Spleen (tissue), 11 donors: Measurements from ENCODE around the gene TMEM14A. TPM values are rescaled to one million over a fixed set of nuclear protein-coding genes. Genes with fewer than 3 reads are reported as not detected.
A peak's percentile ranks its signal among the peaks of the same experiment; 100 is the strongest.

Source experiments
- DNase-seq: peaks from one replicate; pipeline ENCODE4 v3.0.0-alpha.2; 2020
- H3K27ac ChIP-seq, 8 donors: fragments of 200-600 bp; sonication (generic) in 7 of 8; 1 replicate in 4 of 8; 2 replicates in 4 of 8; pipeline versions ENCODE4 v1.5.0 to v1.8.0; 2016 to 2021; ENCODE audit warnings: inconsistent platforms in 4 of 8, mild to moderate bottlenecking in 4 of 8, moderate library complexity in 1 of 8
- H3K27me3 ChIP-seq, 7 donors: fragments of 200-600 bp; sonication (generic) in 6 of 7; replicated peaks in 1 of 7; 1 replicate in 4 of 7; 2 replicates in 3 of 7; pipeline versions ENCODE4 v1.5.0 to v1.8.0; 2016 to 2021; ENCODE audit warnings: inconsistent platforms in 3 of 7, mild to moderate bottlenecking in 1 of 7
- H3K36me3 ChIP-seq, 6 donors: fragments of 200-600 bp; sonication (generic) in 5 of 6; 1 replicate in 4 of 6; 2 replicates in 2 of 6; pipeline versions ENCODE4 v1.5.0 to v1.8.0; 2016 to 2021; ENCODE audit warnings: inconsistent platforms in 2 of 6
- H3K4me1 ChIP-seq, 6 donors: fragments of 200-600 bp; sonication (generic) in 5 of 6; 1 replicate in 3 of 6; 2 replicates in 3 of 6; pipeline versions ENCODE4 v1.5.0 to v1.8.0; 2016 to 2021; ENCODE audit warnings: inconsistent platforms in 3 of 6
- H3K4me3 ChIP-seq, 8 donors: fragments of 200-600 bp; sonication (generic) in 7 of 8; 1 replicate in 4 of 8; 2 replicates in 4 of 8; pipeline versions ENCODE4 v1.5.0 to v1.8.0; 2016 to 2021; ENCODE audit warnings: inconsistent platforms in 4 of 8, mild to moderate bottlenecking in 4 of 8, moderate library complexity in 2 of 8
- H3K9me3 ChIP-seq, 8 donors: fragments of 200-600 bp; sonication (generic) in 7 of 8; 1 replicate in 4 of 8; 2 replicates in 4 of 8; pipeline versions ENCODE4 v1.5.0 to v1.8.0; 2016 to 2021; ENCODE audit warnings: inconsistent platforms in 4 of 8
- POLR2A ChIP-seq, 3 donors: fragments of 450-650 bp; IDR thresholded peaks; one replicate each; pipeline ENCODE4 v1.5.1; 2017; ENCODE audit warnings: antibody characterized with exemption in 3 of 3, mild to moderate bottlenecking in 1 of 3
- POLR2AphosphoS5 ChIP-seq, 3 donors: sonication (generic); formaldehyde crosslinking; IDR thresholded peaks; one replicate each; pipeline ENCODE4 v1.5.1; 2017; ENCODE audit warnings: antibody characterized with exemption in 3 of 3
- WGBS, 5 donors: extraction: QIAGEN DNeasy Blood & Tissue Kit in 3 of 5; methylation state at CpG; one replicate each; pipeline versions ENCODE4 v1.1.5 to v1.1.7; 2013 to 2018; 5-methylcytosine and 5-hydroxymethylcytosine counted together
- intact Hi-C: fragments of 100-400 bp; cut with DNase I; formaldehyde crosslinking; loops from one replicate; pipeline ENCODE4 v1.15.0; 2023; ENCODE audit warnings: low total_unique reads
- polyA plus RNA-seq, 3 donors: library from polyadenylated mRNA; stranded (reverse); fragments of 200-250 nt; gene quantifications; one replicate each; pipeline ENCODE4 v1.2.1, GENCODE V29; 2013
- total RNA-seq, 7 donors: library from RNA; depleted of rRNA in 3 of 7; stranded (reverse); fragments of >200 nt in 3 of 7; fragmentation: NEBNext Ultra II Directional in 4 of 7; extraction: Animal tissue kit (Norgen Biotek cat#: 25700) in 4 of 7; gene quantifications; one replicate each; pipeline versions ENCODE4 v1.1.0 to v1.2.1, GENCODE V29; 2016 to 2021
- TF ChIP-seq, protein P1 (sequence below), 11 experiments: fragments of 200-600 bp in 7 of 11; fragments of 450-650 bp in 4 of 11; sonication (generic) in 4 of 11; IDR thresholded peaks in 8 of 11; conservative IDR thresholded peaks in 3 of 11; 1 replicate in 7 of 11; 2 replicates in 4 of 11; pipeline versions ENCODE4 v1.4.0 to v1.8.0; 2016 to 2021; ENCODE audit warnings: antibody characterized with exemption in 11 of 11, inconsistent platforms in 4 of 11, mild to moderate bottlenecking in 1 of 11
- donor health status: healthy with polysubstance abuse.
- donor health status: DM: no; HTN: no; CAD: no; lungs with moderate emphysema.
- donor health status: DM: no; HTN: no; CAD: no.
- donor health status: Bipolar disorder and iron deficiency.
- donor health status: healthy.
- donor health status: DM: no; HTN: no; CAD: no.
- donor health status: DM: yes; HTN: yes; CAD: no.

TMEM14A gene
- total and polyA plus RNA-seq, 10 donors = 7.5 to 20.3 (median 12.1) TPM

DNA sequence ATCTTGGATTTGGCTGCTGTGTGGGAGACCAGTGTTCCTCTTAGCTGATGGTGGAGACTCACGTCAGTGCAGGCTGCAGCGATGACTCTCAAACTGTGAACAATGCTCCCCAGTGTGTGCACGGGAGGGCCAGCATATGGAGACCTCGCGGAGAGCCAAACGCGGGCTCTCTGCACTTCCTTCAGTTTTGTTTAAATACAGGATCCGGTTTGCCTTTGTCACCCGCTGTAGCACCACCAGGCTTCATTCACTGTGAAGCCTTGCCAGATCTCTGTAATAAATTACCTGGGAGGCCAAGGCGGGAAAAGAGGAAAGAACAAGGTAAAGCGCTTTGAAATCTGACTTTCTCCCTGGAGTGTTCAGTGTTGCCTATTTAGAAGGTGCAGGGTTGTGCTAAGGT is 30.7 kb upstream of the TMEM14A start:
- Histone ChIP-seq H3K4me1 (peaks cover 0 to 14% (median 11%) of the 10 kb centered on the region in 6 donors), H3K27ac (no peak overlapping the region), H3K4me3 (no peak overlapping the region), H3K9me3 (no peaks in the 10 kb centered on the region), H3K27me3 (no peaks in the 10 kb centered on the region), H3K36me3 (no peaks in the 10 kb centered on the region)
- 53 to 70% (median 58%) methylated on average over 11 of the region's 11 CpGs for WGBS, 5 donors
- TF ChIP-seq, protein P1, sequence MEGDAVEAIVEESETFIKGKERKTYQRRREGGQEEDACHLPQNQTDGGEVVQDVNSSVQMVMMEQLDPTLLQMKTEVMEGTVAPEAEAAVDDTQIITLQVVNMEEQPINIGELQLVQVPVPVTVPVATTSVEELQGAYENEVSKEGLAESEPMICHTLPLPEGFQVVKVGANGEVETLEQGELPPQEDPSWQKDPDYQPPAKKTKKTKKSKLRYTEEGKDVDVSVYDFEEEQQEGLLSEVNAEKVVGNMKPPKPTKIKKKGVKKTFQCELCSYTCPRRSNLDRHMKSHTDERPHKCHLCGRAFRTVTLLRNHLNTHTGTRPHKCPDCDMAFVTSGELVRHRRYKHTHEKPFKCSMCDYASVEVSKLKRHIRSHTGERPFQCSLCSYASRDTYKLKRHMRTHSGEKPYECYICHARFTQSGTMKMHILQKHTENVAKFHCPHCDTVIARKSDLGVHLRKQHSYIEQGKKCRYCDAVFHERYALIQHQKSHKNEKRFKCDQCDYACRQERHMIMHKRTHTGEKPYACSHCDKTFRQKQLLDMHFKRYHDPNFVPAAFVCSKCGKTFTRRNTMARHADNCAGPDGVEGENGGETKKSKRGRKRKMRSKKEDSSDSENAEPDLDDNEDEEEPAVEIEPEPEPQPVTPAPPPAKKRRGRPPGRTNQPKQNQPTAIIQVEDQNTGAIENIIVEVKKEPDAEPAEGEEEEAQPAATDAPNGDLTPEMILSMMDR (IDR thresholded peaks at IDR 0.05 in 8 of 11, conservative IDR thresholded peaks at IDR 0.05 in 3 of 11) = no peak
- TF ChIP-seq POLR2A (IDR thresholded peaks at IDR 0.05) (no peak), POLR2AphosphoS5 (IDR thresholded peaks at IDR 0.05) (no peak)
- DNase-seq = no peak
- intact Hi-C loops = no loop called here

DNA sequence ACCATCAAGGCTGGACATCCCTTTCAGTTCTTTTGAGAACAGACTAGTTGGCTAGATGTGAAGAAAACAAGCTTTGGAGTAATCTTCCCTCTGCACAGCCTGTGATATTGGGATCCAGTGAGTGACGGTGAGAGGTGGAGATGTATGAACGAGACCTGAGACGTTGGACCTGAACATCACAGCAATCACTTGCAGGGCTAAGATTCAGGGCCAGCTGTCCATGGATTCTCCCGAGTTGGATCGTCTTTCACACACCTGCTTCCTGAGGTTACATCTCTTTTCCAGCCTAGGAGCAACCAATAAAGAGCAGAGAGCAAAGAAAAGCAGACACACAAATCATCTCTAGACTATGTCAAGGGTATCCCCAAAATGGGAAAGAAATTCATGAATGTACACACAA is 30.0 kb upstream of the TMEM14A start:
- intact Hi-C loops = no loop called here
- H3K27ac ChIP-seq = peak overlapping the region in 2 of 8 donors; percentile 47 to 53
- H3K27me3 ChIP-seq = no peaks in the 10 kb centered on the region
- no peak overlapping the region for H3K4me3 ChIP-seq
- H3K4me1 ChIP-seq = peaks cover 0 to 14% (median 11%) of the 10 kb centered on the region in 6 donors
- no peaks in the 10 kb centered on the region for H3K36me3 ChIP-seq
- WGBS, 5 donors = 82 to 94% (median 88%) methylated on average over 5 of the region's 5 CpGs
- H3K9me3 ChIP-seq = no peaks in the 10 kb centered on the region
- TF ChIP-seq POLR2AphosphoS5 (IDR thresholded peaks at IDR 0.05) (no peak), POLR2A (IDR thresholded peaks at IDR 0.05) (no peak)
- TF ChIP-seq, protein P1 (IDR thresholded peaks at IDR 0.05 in 8 of 11, conservative IDR thresholded peaks at IDR 0.05 in 3 of 11) = no peak
- no peak for DNase-seq

DNA sequence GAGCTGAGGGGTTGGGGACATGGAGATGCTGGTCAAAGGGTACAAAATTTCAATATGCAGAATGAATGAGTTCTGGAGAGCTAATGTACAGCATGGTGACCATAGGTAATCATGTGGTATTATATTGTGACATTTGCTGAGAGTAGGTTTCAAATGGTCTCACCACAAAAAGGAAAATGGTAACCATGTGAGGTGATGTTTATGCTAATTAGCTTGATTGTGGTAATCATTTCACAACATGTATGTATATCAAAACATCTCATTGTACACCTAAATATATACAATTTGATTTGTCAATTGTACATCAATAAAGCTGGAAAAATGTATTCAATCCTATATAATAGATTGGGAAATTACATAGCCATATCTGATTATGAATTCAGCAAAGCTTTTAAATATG is 29.5 kb upstream of the TMEM14A start:
- Histone ChIP-seq H3K36me3 (no peaks in the 10 kb centered on the region), H3K27ac (peak overlapping the region in 5 of 8 donors; percentile 28 to 53 (median 47)), H3K4me3 (no peak overlapping the region), H3K4me1 (peaks cover 0 to 14% (median 11%) of the 10 kb centered on the region in 6 donors), H3K9me3 (no peaks in the 10 kb centered on the region), H3K27me3 (no peaks in the 10 kb centered on the region)
- no peak for DNase-seq
- intact Hi-C loops = no loop called here
- TF ChIP-seq, protein P1 (IDR thresholded peaks at IDR 0.05 in 8 of 11, conservative IDR thresholded peaks at IDR 0.05 in 3 of 11) = no peak
- TF ChIP-seq POLR2AphosphoS5 (IDR thresholded peaks at IDR 0.05) (no peak), POLR2A (IDR thresholded peaks at IDR 0.05) (no peak)

DNA sequence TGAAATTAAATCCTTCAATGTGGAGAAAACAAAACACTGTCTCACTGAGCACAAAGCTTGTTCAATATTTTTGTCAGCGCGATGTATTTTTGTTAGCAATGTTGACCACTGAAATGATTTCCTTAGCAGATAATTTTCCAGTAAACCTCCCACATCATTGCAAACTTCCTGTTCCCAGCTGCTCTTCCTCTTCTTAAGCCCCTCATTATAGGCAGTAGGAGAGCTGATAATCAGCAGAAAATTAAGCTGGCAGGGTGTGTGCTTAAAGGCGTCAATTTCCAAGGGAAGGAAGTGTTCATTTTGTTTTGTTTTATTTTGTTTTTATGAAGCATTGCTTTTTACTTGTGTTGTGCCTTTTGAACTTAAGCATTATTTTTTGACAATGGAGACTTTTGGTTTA is 29.1 kb upstream of the TMEM14A start:
- DNase-seq = no peak

More for the DNA sequence above, 29.1 kb upstream of the TMEM14A start:
- intact Hi-C loops = no loop called here
- H3K36me3 ChIP-seq = no peaks in the 10 kb centered on the region
- H3K4me3 ChIP-seq = no peak overlapping the region
- 6 to 18% (median 8%) methylated on average over 3 of the region's 3 CpGs for WGBS, 5 donors
- H3K4me1 ChIP-seq = peaks cover 0 to 16% (median 12%) of the 10 kb centered on the region in 6 donors
- TF ChIP-seq, protein P1 (IDR thresholded peaks at IDR 0.05 in 8 of 11, conservative IDR thresholded peaks at IDR 0.05 in 3 of 11) = no peak
- no peak for TF ChIP-seq POLR2AphosphoS5 (IDR thresholded peaks at IDR 0.05)
- TF ChIP-seq POLR2A (IDR thresholded peaks at IDR 0.05) = no peak
- peaks cover 0 to under 1% (median 0%) of the 10 kb centered on the region in 7 donors for H3K27me3 ChIP-seq
- H3K27ac ChIP-seq = peak overlapping the region in 6 of 8 donors; percentile 23 to 53 (median 47)
- H3K9me3 ChIP-seq = no peaks in the 10 kb centered on the region
